GM23248 (cell line): ENCODE data around the gene GALNT12. TPM values are rescaled to one million over a fixed set of nuclear protein-coding genes. Genes with fewer than 3 reads are reported as not detected.
A peak's percentile ranks its signal among the peaks of the same experiment; 100 is the strongest.

Source experiments
- DNase-seq: peaks from one replicate; pipeline ENCODE4 v3.0.0-alpha.2; 2015
- H2AFZ ChIP-seq: fragments of 200-600 bp; sonication (generic); 2 replicates; pipeline ENCODE4 v1.6.1; 2016; ENCODE audit warnings: antibody characterized with exemption
- H3F3A ChIP-seq: fragments of 200-600 bp; sonication (generic); 2 replicates; pipeline ENCODE4 v1.6.1; 2016; ENCODE audit warnings: mild to moderate bottlenecking, antibody characterized with exemption, mixed run types; ENCODE audit not compliant: insufficient read depth
- H3K27ac ChIP-seq: fragments of 200-600 bp; sonication (generic); 2 replicates; pipeline ENCODE4 v1.5.1; 2016; ENCODE audit warnings: mild to moderate bottlenecking
- H3K27me3 ChIP-seq: fragments of 200-600 bp; sonication (generic); replicated peaks from 2 replicates; pipeline ENCODE4 v1.6.1; 2016; ENCODE audit warnings: mild to moderate bottlenecking; ENCODE audit not compliant: insufficient read depth
- H3K36me3 ChIP-seq: fragments of 200-600 bp; sonication (generic); 2 replicates; pipeline ENCODE4 v1.6.1; 2016; ENCODE audit warnings: low read depth, mild to moderate bottlenecking
- H3K4me1 ChIP-seq: fragments of 200-600 bp; sonication (generic); 2 replicates; pipeline ENCODE4 v1.6.1; 2016; ENCODE audit warnings: mild to moderate bottlenecking; ENCODE audit not compliant: insufficient read depth
- H3K4me2 ChIP-seq: fragments of 200-600 bp; sonication (generic); one replicate; pipeline ENCODE4 v1.6.1; 2016; ENCODE audit warnings: mild to moderate bottlenecking; ENCODE audit not compliant: unreplicated experiment
- H3K4me3 ChIP-seq: fragments of 200-600 bp; sonication (generic); 2 replicates; pipeline ENCODE4 v1.5.1; 2016; ENCODE audit warnings: mild to moderate bottlenecking
- H3K79me2 ChIP-seq: fragments of 200-600 bp; sonication (generic); 2 replicates; pipeline ENCODE4 v1.6.1; 2016; ENCODE audit warnings: mild to moderate bottlenecking; ENCODE audit not compliant: insufficient read depth
- H3K9ac ChIP-seq: fragments of 200-600 bp; sonication (generic); 2 replicates; pipeline ENCODE4 v1.6.1; 2016; ENCODE audit warnings: mild to moderate bottlenecking
- H3K9me2 ChIP-seq: fragments of 200-600 bp; sonication (generic); 2 replicates; pipeline ENCODE4 v1.6.1; 2016; ENCODE audit warnings: mixed run types, mild to moderate bottlenecking, moderate library complexity; ENCODE audit not compliant: insufficient read depth
- H3K9me3 ChIP-seq: fragments of 200-600 bp; sonication (generic); one replicate; pipeline ENCODE4 v1.6.1; 2017; ENCODE audit warnings: low read depth
- H4K20me1 ChIP-seq: fragments of 200-600 bp; sonication (generic); 2 replicates; pipeline ENCODE4 v1.6.0; 2016; ENCODE audit not compliant: insufficient read depth
- EZH2 ChIP-seq: fragments of 200-600 bp; sonication (generic); IDR thresholded peaks from 2 replicates; pipeline ENCODE4 v1.6.1; 2018; ENCODE audit warnings: antibody characterized with exemption, mild to moderate bottlenecking; ENCODE audit not compliant: insufficient read depth, poor library complexity, severe bottlenecking
- EZH2phosphoT487 ChIP-seq: fragments of 200-600 bp; sonication (generic); IDR thresholded peaks from 2 replicates; pipeline ENCODE4 v1.6.1; 2018; ENCODE audit warnings: antibody characterized with exemption, moderate library complexity, mild to moderate bottlenecking, low read depth; ENCODE audit not compliant: insufficient read depth
- WGBS, 2 experiments: methylation state at CpG; one replicate each; pipeline ENCODE4 v1.1.6; 2015 to 2017; ENCODE audit warnings: low lambda C conversion rate in 2 of 2, low coverage in 1 of 2; ENCODE audit errors: missing lambda C conversion rate in 2 of 2; 5-methylcytosine and 5-hydroxymethylcytosine counted together
- in situ Hi-C: fragments of 300-500 bp; cut with MboI; formaldehyde crosslinking; loops from 2 replicates; pipeline ENCODE4 v1.15.0; 2020
- polyA plus RNA-seq: library from polyadenylated mRNA; unstranded; fragments of >200 nt; fragmentation: Nextera tagmentation; extraction: Ambion mirVana; gene quantifications from 2 replicates; pipeline ENCODE4 v1.2.1, GENCODE V29; 2016
- total RNA-seq: library from RNA; depleted of rRNA; stranded (reverse); fragments of >200 nt; shearing (Covaris generic); gene quantifications from 2 replicates; pipeline ENCODE4 v1.2.3, GENCODE V29; 2014

GALNT12 gene
- total and polyA plus RNA-seq, 2 experiments from 2014 or later: 0.74 to 10.1 TPM

GRCh38 chr9:98805506-98806272 lies 1.8 kb upstream of the GALNT12 start:
- Histone ChIP-seq H3K79me2 (no peaks in the 10 kb centered on the region), H3K9me2 (no peaks in the 10 kb centered on the region), H3K27me3 (no peaks in the 10 kb centered on the region), H3K4me3 (no peak overlapping the region), H3K9ac (no peak overlapping the region), H3K4me2 (no peak overlapping the region), H3K4me1 (peaks cover 26% of the 10 kb centered on the region), H3K9me3 (no peaks in the 10 kb centered on the region), H2AFZ (no peak overlapping the region), H4K20me1 (no peaks in the 10 kb centered on the region), H3K36me3 (no peaks in the 10 kb centered on the region), H3F3A (peaks cover 31% of the 10 kb centered on the region), H3K27ac (no peak overlapping the region)
- in situ Hi-C loops: no loop called here
- 81 to 84% methylated on average over 8 of the region's 8 CpGs for WGBS, 2 experiments
- TF ChIP-seq EZH2phosphoT487 (no peak), EZH2 (no peak)
- peak; percentile 77 for DNase-seq

- Histone ChIP-seq H3K9me3 (no peaks in the 10 kb centered on the region), H4K20me1 (no peaks in the 10 kb centered on the region), H3K27me3 (no peaks in the 10 kb centered on the region), H3K4me3 (peak overlapping the region; percentile 78; the same call in 1 of the 2 replicates), H3K27ac (peak overlapping the region; percentile 5; the same call in 1 of the 2 replicates), H3K36me3 (no peaks in the 10 kb centered on the region), H2AFZ (peak overlapping the region; percentile 61), H3K4me1 (peaks cover 29% of the 10 kb centered on the region), H3F3A (peaks cover 38% of the 10 kb centered on the region), H3K4me2 (peak overlapping the region; percentile 44), H3K9me2 (no peaks in the 10 kb centered on the region), H3K9ac (no peak overlapping the region), H3K79me2 (no peaks in the 10 kb centered on the region)
- peak; percentile 80 for DNase-seq
- WGBS, 2 experiments: 7 to 11% methylated on average over 8 of the region's 8 CpGs
- in situ Hi-C loops: no loop called here
- TF ChIP-seq EZH2 (no peak), EZH2phosphoT487 (no peak)
Measured at GRCh38 chr9:98806394-98807035, 955 bp upstream of the GALNT12 start.

GRCh38 chr9:98807814-98808195 lies 335 bp downstream of the GALNT12 start:
- no peaks in the 10 kb centered on the region for H3K79me2 ChIP-seq
- H3K27ac ChIP-seq: no peak overlapping the region
- H3K9me3 ChIP-seq: no peaks in the 10 kb centered on the region
- H3K9me2 ChIP-seq: no peaks in the 10 kb centered on the region
- in situ Hi-C loops: no loop called here
- H3K4me1 ChIP-seq: peaks cover 25% of the 10 kb centered on the region
- H3K4me2 ChIP-seq: peak overlapping the region; percentile 92
- peak overlapping the region; percentile 78 for H2AFZ ChIP-seq
- H3K4me3 ChIP-seq: peak overlapping the region; percentile 78
- H3K9ac ChIP-seq: peak overlapping the region; percentile 54
- WGBS, 2 experiments: 0 to 1% methylated on average over 16 to 37 of the region's 46 CpGs
- TF ChIP-seq EZH2 (no peak), EZH2phosphoT487 (no peak)
- H3F3A ChIP-seq: peaks cover 38% of the 10 kb centered on the region
- no peaks in the 10 kb centered on the region for H3K27me3 ChIP-seq
- DNase-seq: peak; percentile 55
- H4K20me1 ChIP-seq: no peaks in the 10 kb centered on the region
- H3K36me3 ChIP-seq: no peaks in the 10 kb centered on the region

- peak overlapping the region; percentile 78 for H2AFZ ChIP-seq
- no peaks in the 10 kb centered on the region for H4K20me1 ChIP-seq
- peak overlapping the region; percentile 92 for H3K4me2 ChIP-seq
- DNase-seq: peak; percentile 13
- H3K27ac ChIP-seq: no peak overlapping the region
- in situ Hi-C loops: no loop called here
- H3K79me2 ChIP-seq: no peaks in the 10 kb centered on the region
- peak overlapping the region; percentile 54 for H3K9ac ChIP-seq
- peaks cover 25% of the 10 kb centered on the region for H3K4me1 ChIP-seq
- WGBS, 2 experiments: 29 to 41% methylated on average over 15 to 17 of the region's 17 CpGs
- no peaks in the 10 kb centered on the region for H3K9me2 ChIP-seq
- peaks cover 38% of the 10 kb centered on the region for H3F3A ChIP-seq
- no peak for TF ChIP-seq EZH2phosphoT487
- no peak for TF ChIP-seq EZH2
- no peaks in the 10 kb centered on the region for H3K27me3 ChIP-seq
- H3K4me3 ChIP-seq: peak overlapping the region; percentile 78
- no peaks in the 10 kb centered on the region for H3K36me3 ChIP-seq
- H3K9me3 ChIP-seq: no peaks in the 10 kb centered on the region
Measured at GRCh38 chr9:98808411-98808815, 943 bp downstream of the GALNT12 start.
